GM21825 (cell line): ENCODE results near the gene NDUFS8.

ENCODE experiments used
- ATAC-seq: cut with Tn5 transposase; IDR thresholded peaks from one replicate; pipeline ENCODE4 v1.9.1; 2021; ENCODE audit warnings: mild to moderate bottlenecking, moderate library complexity; ENCODE audit not compliant: unreplicated experiment

NDUFS8 gene

GRCh38 chr11:68048681-68049508, 18.4 kb downstream of the NDUFS8 start:
- no peak for ATAC-seq

GRCh38 chr11:68049509-68050370, 19.3 kb downstream of the NDUFS8 start:
- no peak for ATAC-seq

- ATAC-seq = no peak
These were observed 19.9 kb downstream of the NDUFS8 start for GRCh38 chr11:68050371-68050841.

GRCh38 chr11:68051191-68052136, 21.0 kb downstream of the NDUFS8 start:
- no peak for ATAC-seq

GRCh38 chr11:68052137-68052873, 21.8 kb downstream of the NDUFS8 start:
- ATAC-seq = no peak

- no peak for ATAC-seq
These were observed 22.6 kb downstream of the NDUFS8 start for GRCh38 chr11:68053117-68053516.

GRCh38 chr11:68053981-68054812, 23.7 kb downstream of the NDUFS8 start:
- ATAC-seq = no peak

GRCh38 chr11:68056317-68057285, 26.1 kb downstream of the NDUFS8 start:
- ATAC-seq = no peak

- ATAC-seq = no peak
These were observed 27.3 kb downstream of the NDUFS8 start for GRCh38 chr11:68057807-68058206.

GRCh38 chr11:68061508-68061907, 31.0 kb downstream of the NDUFS8 start:
- no peak for ATAC-seq

- ATAC-seq = no peak
These were observed 34.4 kb downstream of the NDUFS8 start for GRCh38 chr11:68064926-68065325.

GRCh38 chr11:68065841-68066240, 35.4 kb downstream of the NDUFS8 start:
- ATAC-seq = no peak

- ATAC-seq = no peak
These were observed 36.3 kb downstream of the NDUFS8 start for GRCh38 chr11:68066742-68067141.

GRCh38 chr11:68067991-68068390, 37.5 kb downstream of the NDUFS8 start:
- no peak for ATAC-seq

GRCh38 chr11:68071281-68072048, 41.0 kb downstream of the NDUFS8 start:
- no peak for ATAC-seq

- ATAC-seq = no peak
These were observed 44.3 kb downstream of the NDUFS8 start for GRCh38 chr11:68074584-68075352.
